H9 (cell line): ENCODE data around the gene INO80. TPM values are rescaled to one million over a fixed set of nuclear protein-coding genes. Genes with fewer than 3 reads are reported as not detected.

Experiments used
- DNase-seq: peaks from one replicate; pipeline ENCODE4 v3.0.0-alpha.2; 2017
- H2AFZ ChIP-seq: one replicate; pipeline ENCODE4 v1.6.1; 2013; ENCODE audit warnings: mild to moderate bottlenecking, low read length, control low read depth, moderate library complexity
- H2AK5ac ChIP-seq: 2 replicates; pipeline ENCODE4 v1.6.1; 2013; ENCODE audit warnings: low read length, control low read depth, mixed read lengths; ENCODE audit not compliant: insufficient read length
- H2BK120ac ChIP-seq: one replicate; pipeline ENCODE4 v1.6.1; 2013; ENCODE audit warnings: low read depth, mild to moderate bottlenecking, low read length, control low read depth, inconsistent platforms; ENCODE audit not compliant: poor library complexity, severe bottlenecking
- H2BK12ac ChIP-seq: 2 replicates; pipeline ENCODE4 v1.6.1; 2013; ENCODE audit warnings: low read length, control low read depth, mixed read lengths, low read depth; ENCODE audit not compliant: insufficient read length
- H2BK15ac ChIP-seq: 2 replicates; pipeline ENCODE4 v1.6.1; 2013; ENCODE audit warnings: low read depth, low read length, control low read depth
- H2BK20ac ChIP-seq: one replicate; pipeline ENCODE4 v1.6.1; 2013; ENCODE audit warnings: low read depth, mild to moderate bottlenecking, low read length, control low read depth, inconsistent platforms; ENCODE audit not compliant: poor library complexity, severe bottlenecking
- H2BK5ac ChIP-seq: 2 replicates; pipeline ENCODE4 v1.6.1; 2013; ENCODE audit warnings: low read length, control low read depth, mixed read lengths; ENCODE audit not compliant: insufficient read length
- H3K14ac ChIP-seq: 2 replicates; pipeline ENCODE4 v1.6.1; 2013; ENCODE audit warnings: low read length, control low read depth; ENCODE audit not compliant: insufficient read depth
- H3K18ac ChIP-seq: 2 replicates; pipeline ENCODE4 v1.6.1; 2013; ENCODE audit warnings: low read depth, mild to moderate bottlenecking, mixed read lengths, low read length, control low read depth; ENCODE audit not compliant: insufficient read length
- H3K23ac ChIP-seq: 2 replicates; pipeline ENCODE4 v1.6.1; 2013; ENCODE audit warnings: low read length, control low read depth, mixed read lengths, low read depth; ENCODE audit not compliant: insufficient read length
- H3K23me2 ChIP-seq: 2 replicates; pipeline ENCODE4 v1.6.1; 2013; ENCODE audit warnings: low read depth, mild to moderate bottlenecking, mixed read lengths, low read length, control low read depth; ENCODE audit not compliant: insufficient read length, poor library complexity, severe bottlenecking
- H3K27ac ChIP-seq: 2 replicates; pipeline ENCODE4 v1.5.1; 2013; ENCODE audit warnings: low read length, control low read depth, mixed read lengths, low read depth; ENCODE audit not compliant: insufficient read length
- H3K27me3 ChIP-seq: 2 replicates; pipeline ENCODE4 v1.6.1; 2013; ENCODE audit warnings: low read length, control low read depth, inconsistent platforms; ENCODE audit not compliant: insufficient read depth
- H3K4ac ChIP-seq: 2 replicates; pipeline ENCODE4 v1.6.1; 2013; ENCODE audit warnings: low read depth, mild to moderate bottlenecking, control low read depth, inconsistent platforms, low read length, moderate library complexity
- H3K4me1 ChIP-seq: 2 replicates; pipeline ENCODE4 v1.6.1; 2013; ENCODE audit warnings: low read length, control low read depth, inconsistent platforms; ENCODE audit not compliant: insufficient read depth
- H3K4me2 ChIP-seq: 2 replicates; pipeline ENCODE4 v1.6.1; 2013; ENCODE audit warnings: low read length, control low read depth, mixed read lengths; ENCODE audit not compliant: insufficient read length, insufficient read depth
- H3K56ac ChIP-seq: 2 replicates; pipeline ENCODE4 v1.6.1; 2013; ENCODE audit warnings: low read depth, mild to moderate bottlenecking, mixed read lengths, low read length, control low read depth; ENCODE audit not compliant: insufficient read length
- H3K79me1 ChIP-seq: 2 replicates; pipeline ENCODE4 v1.6.1; 2013; ENCODE audit warnings: low read depth, mild to moderate bottlenecking, moderate library complexity, low read length, control low read depth, inconsistent platforms; ENCODE audit not compliant: insufficient read depth, poor library complexity, severe bottlenecking
- H3K79me2 ChIP-seq: 2 replicates; pipeline ENCODE4 v1.6.1; 2013; ENCODE audit warnings: low read length, control low read depth, inconsistent platforms; ENCODE audit not compliant: insufficient read depth
- H3K9ac ChIP-seq: 2 replicates; pipeline ENCODE4 v1.6.1; 2013; ENCODE audit warnings: low read length, control low read depth, mixed read lengths; ENCODE audit not compliant: insufficient read length; ENCODE audit errors: extremely low read depth
- H3K9me3 ChIP-seq: one replicate; pipeline ENCODE4 v1.6.1; 2013; ENCODE audit warnings: low read depth, low read length, inconsistent platforms; ENCODE audit not compliant: control insufficient read depth
- H3T11ph ChIP-seq: one replicate; pipeline ENCODE4 v1.6.1; 2013; ENCODE audit warnings: mild to moderate bottlenecking, low read length, control low read depth, inconsistent platforms
- H4K20me1 ChIP-seq: one replicate; pipeline ENCODE4 v1.6.1; 2013; ENCODE audit not compliant: control insufficient read depth, insufficient read length, insufficient read depth
- H4K5ac ChIP-seq: 2 replicates; pipeline ENCODE4 v1.6.1; 2013; ENCODE audit warnings: low read depth, mild to moderate bottlenecking, mixed read lengths, low read length, control low read depth; ENCODE audit not compliant: insufficient read length
- H4K8ac ChIP-seq: replicated peaks from 2 replicates; pipeline ENCODE4 v1.6.1; 2013; ENCODE audit warnings: low read length, control low read depth, mixed read lengths, low read depth; ENCODE audit not compliant: insufficient read length
- H4K91ac ChIP-seq: 2 replicates; pipeline ENCODE4 v1.6.1; 2013; ENCODE audit warnings: low read depth, mild to moderate bottlenecking, moderate library complexity, mixed read lengths, low read length, control low read depth; ENCODE audit not compliant: insufficient read length
- H3K27ac Mint-ChIP-seq, 3 experiments: 2 replicates in 2 of 3; 3 replicates in 1 of 3; pipeline ENCODE4 v1.8.0; 2020 to 2021; ENCODE audit warnings: mixed read lengths in 3 of 3, mild to moderate bottlenecking in 1 of 3, moderate library complexity in 1 of 3
- H3K27me3 Mint-ChIP-seq: 2 replicates; pipeline ENCODE4 v1.8.0; 2021; ENCODE audit warnings: low read depth, mild to moderate bottlenecking, moderate library complexity, mixed read lengths
- H3K36me3 Mint-ChIP-seq, 3 experiments: 2 replicates in 2 of 3; 3 replicates in 1 of 3; pipeline ENCODE4 v1.8.0; 2020 to 2021; ENCODE audit warnings: low read depth in 3 of 3, mixed read lengths in 3 of 3; ENCODE audit not compliant: insufficient read depth in 1 of 3
- H3K4me1 Mint-ChIP-seq, 2 experiments: 2 replicates each; pipeline ENCODE4 v1.8.0; 2020; ENCODE audit warnings: mixed read lengths in 2 of 2
- H3K4me3 Mint-ChIP-seq, 2 experiments: 2 replicates in 1 of 2; 3 replicates in 1 of 2; pipeline ENCODE4 v1.8.0; 2020 to 2021; ENCODE audit warnings: mild to moderate bottlenecking in 2 of 2, mixed read lengths in 2 of 2, moderate library complexity in 1 of 2
- H3K9me3 Mint-ChIP-seq, 2 experiments: 2 replicates in 1 of 2; 3 replicates in 1 of 2; pipeline ENCODE4 v1.8.0; 2020; ENCODE audit warnings: mild to moderate bottlenecking in 2 of 2, mixed read lengths in 2 of 2, moderate library complexity in 1 of 2
- CTCF ChIP-seq: fragments of 200-600 bp; sonication (generic); conservative IDR thresholded peaks from 3 replicates; pipeline ENCODE4 v1.8.0; 2021; ENCODE audit warnings: antibody characterized with exemption, mild to moderate bottlenecking
- whole genome bisulfite sequencing: extraction: QIAGEN DNeasy Blood & Tissue Kit; methylation state at CpG from one replicate; pipeline ENCODE4 v1.1.7; 2013; ENCODE audit warnings: missing lambda C conversion rate, low lambda C conversion rate, mixed read lengths; ENCODE audit not compliant: insufficient read length; ENCODE audit errors: extremely low coverage; 5-methylcytosine and 5-hydroxymethylcytosine counted together
- total RNA-seq: library from RNA; stranded (reverse); gene quantifications from 2 replicates; pipeline ENCODE4 v1.2.1, GENCODE V29; 2021

INO80 gene
- total RNA-seq, 1 experiment from 2014 or later, result 29.2 TPM

DNA sequence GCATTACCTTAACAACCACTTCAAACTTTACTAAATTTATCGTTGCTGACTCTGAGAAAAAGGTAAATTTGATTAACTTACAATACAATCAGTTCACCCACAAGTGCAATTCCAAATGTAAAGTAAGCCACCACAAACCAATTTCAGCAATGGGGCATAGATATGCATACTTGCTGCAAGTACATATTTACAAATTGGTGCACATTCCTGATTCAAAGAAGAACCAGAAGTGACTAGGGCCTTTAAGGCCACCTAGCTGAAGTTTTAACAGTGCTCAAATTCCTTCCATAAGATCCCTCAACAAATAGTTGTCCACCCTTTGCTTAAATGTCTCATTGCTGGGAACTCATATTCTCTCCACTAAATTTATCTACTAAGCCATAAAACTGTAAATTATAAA lies 67.2 kb downstream of the INO80 start:
- no CpG with 5 or more reads among the region's 1 CpG for WGBS
- no peak for DNase-seq
- Histone ChIP-seq H2AFZ (no peak overlapping the region), H2BK20ac (no peak overlapping the region), H2BK12ac (no peak overlapping the region), H4K8ac (no peak overlapping the region), H3K79me1 (no peaks in the 10 kb centered on the region), H3K9me3 (no peaks in the 10 kb centered on the region), H3K4ac (no peak overlapping the region), H4K91ac (no peak overlapping the region), H3K56ac (no peak overlapping the region), H4K5ac (no peak overlapping the region), H3K23ac (no peak overlapping the region), H2BK15ac (no peak overlapping the region), H2BK5ac (no peak overlapping the region), H3K23me2 (no peaks in the 10 kb centered on the region), H3K4me2 (no peak overlapping the region), H3K4me1 (no peaks in the 10 kb centered on the region), H3K18ac (no peak overlapping the region), H2AK5ac (no peak overlapping the region), H3K9ac (no peak overlapping the region), H3K14ac (no peak overlapping the region), H4K20me1 (no peaks in the 10 kb centered on the region), H2BK120ac (no peak overlapping the region), H3K27me3 (no peaks in the 10 kb centered on the region), H3T11ph (no peak overlapping the region), H3K79me2 (no peaks in the 10 kb centered on the region), H3K27ac (no peak overlapping the region)
- no peak overlapping the region for H3K27ac Mint-ChIP-seq
- no peak for TF ChIP-seq CTCF
- H3K4me1 Mint-ChIP-seq, result no peaks in the 10 kb centered on the region
- H3K27me3 Mint-ChIP-seq, result no peaks in the 10 kb centered on the region
- no peak overlapping the region for H3K4me3 Mint-ChIP-seq
- peaks cover 35 to 88% (median 78%) of the 10 kb centered on the region in 3 experiments; a peak in 6 of 7 replicates for H3K36me3 Mint-ChIP-seq
- H3K9me3 Mint-ChIP-seq, result no peaks in the 10 kb centered on the region
